ENCODE measurements around the gene KRT1. TPM values are rescaled to one million over a fixed set of nuclear protein-coding genes. Genes with fewer than 3 reads are reported as not detected.
"Not testable (repeated sequence)": the region's sequence is repeated elsewhere in the genome, so short reads cannot be mapped to it uniquely, and the experiment has no call there.

KRT1 gene
- total RNA-seq, 5 donors from 2014 or later (not counting 1 experiment from before 2014, with no cell fraction given) = 0.19 to 57.7 (median 10.0) TPM

GRCh38 chr12:52713960-52714886, 34.0 kb upstream of the KRT1 start:
- Mint-ChIP-seq H3K9me3 (no peaks in the 10 kb centered on the region), H3K4me3 (peak overlapping the region; percentile 67 to 76 (median 74)), H3K27me3 (peaks cover 26 to 42% of the 10 kb centered on the region in 2 donors), H3K4me1 (peaks cover 12 to 15% (median 12%) of the 10 kb centered on the region in 3 donors), H3K36me3 (no peaks in the 10 kb centered on the region), H3K27ac (no peak overlapping the region)
- Histone ChIP-seq H3K36me3 (ENCODE audit: control insufficient read depth in 2 of 2, extremely low read depth in 1 of 2, insufficient read depth in 1 of 2, low read length in 1 of 2) (no peaks in the 10 kb centered on the region), H3K4me1 (ENCODE audit: control insufficient read depth in 1 of 2, extremely low read depth in 1 of 2, insufficient read depth in 2 of 2, low read length in 2 of 2) (peaks cover 4 to 13% of the 10 kb centered on the region in 2 experiments), H3K27me3 (replicated peaks in 1 of 2; ENCODE audit: control insufficient read depth in 2 of 2, extremely low read depth in 1 of 2, insufficient read depth in 2 of 2, low read length in 1 of 2) (peaks cover 0 to 39% of the 10 kb centered on the region in 2 experiments), H3K4me3 (ENCODE audit: control insufficient read depth in 1 of 2, extremely low read depth in 1 of 2, low read length in 1 of 2) (peak overlapping the region; percentile 37 to 58), H3K9me3 (no peaks in the 10 kb centered on the region), H3K27ac (ENCODE audit: low read length) (no peak overlapping the region)
- WGBS (ENCODE audit: insufficient coverage) = 7% methylated on average over 50 of the region's 72 CpGs
- ChIA-PET CTCF (interaction anchor here in 1 of 2 donors (1.5 kb wide), 1 partner anchor 104 kb away, joined by 3 read pairs; no protein-coding TSS in a partner anchor), POLR2A (no interaction called here)
- DNase-seq (peak in 15 of 35 experiments; percentile 4 to 32 (median 20)), ATAC-seq (replicated peaks in 1 of 4) (peak; percentile 70 to 78 (median 73))

DNA sequence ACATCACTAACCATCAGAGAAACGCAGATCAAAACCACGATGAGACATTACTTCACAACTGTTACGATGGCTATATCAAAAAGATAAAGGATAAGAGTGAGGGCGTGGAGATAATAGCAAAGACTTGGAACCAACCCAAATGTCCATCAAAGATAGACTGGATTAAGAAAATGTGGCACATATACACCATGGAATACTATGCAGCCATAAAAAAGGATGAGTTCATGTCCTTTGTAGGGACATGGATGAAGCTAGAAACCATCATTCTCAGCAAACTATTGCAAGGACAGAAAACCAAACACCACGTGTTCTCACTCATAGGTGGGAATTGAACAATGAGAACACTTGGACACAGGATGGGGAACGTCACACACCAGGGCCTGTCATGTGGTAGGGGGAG, 31.9 kb upstream of the KRT1 start:
- H3K9me3 ChIP-seq; H3K36me3 ChIP-seq (ENCODE audit: control insufficient read depth in 2 of 2, extremely low read depth in 1 of 2, insufficient read depth in 1 of 2, low read length in 1 of 2); ATAC-seq (replicated peaks in 1 of 4); DNase-seq; H3K4me3 Mint-ChIP-seq; H3K27ac Mint-ChIP-seq; H3K4me3 ChIP-seq (ENCODE audit: control insufficient read depth in 1 of 2, extremely low read depth in 1 of 2, low read length in 1 of 2); POLR2A ChIA-PET; H3K9me3 Mint-ChIP-seq; H3K36me3 Mint-ChIP-seq; CTCF ChIA-PET; H3K27ac ChIP-seq (ENCODE audit: low read length): not testable (repeated sequence)
- peaks cover 31 to 33% (median 32%) of the 10 kb centered on the region in 3 donors for H3K4me1 Mint-ChIP-seq
- Histone ChIP-seq H3K4me1 (ENCODE audit: control insufficient read depth in 1 of 2, extremely low read depth in 1 of 2, insufficient read depth in 2 of 2, low read length in 2 of 2) (peaks cover 12 to 25% of the 10 kb centered on the region in 2 experiments), H3K27me3 (replicated peaks in 1 of 2; ENCODE audit: control insufficient read depth in 2 of 2, extremely low read depth in 1 of 2, insufficient read depth in 2 of 2, low read length in 1 of 2) (peaks cover 0 to 31% of the 10 kb centered on the region in 2 experiments)
- peaks cover 26 to 42% of the 10 kb centered on the region in 2 donors for H3K27me3 Mint-ChIP-seq
- no CpG with 5 or more reads among the region's 6 CpGs for WGBS (ENCODE audit: insufficient coverage)

- Histone ChIP-seq H3K9me3 (no peaks in the 10 kb centered on the region), H3K4me3 (ENCODE audit: control insufficient read depth in 1 of 2, extremely low read depth in 1 of 2, low read length in 1 of 2) (no peak overlapping the region), H3K36me3 (ENCODE audit: control insufficient read depth in 2 of 2, extremely low read depth in 1 of 2, insufficient read depth in 1 of 2, low read length in 1 of 2) (no peaks in the 10 kb centered on the region), H3K4me1 (ENCODE audit: control insufficient read depth in 1 of 2, extremely low read depth in 1 of 2, insufficient read depth in 2 of 2, low read length in 2 of 2) (peaks cover 12 to 25% of the 10 kb centered on the region in 2 experiments), H3K27ac (ENCODE audit: low read length) (no peak overlapping the region), H3K27me3 (replicated peaks in 1 of 2; ENCODE audit: control insufficient read depth in 2 of 2, extremely low read depth in 1 of 2, insufficient read depth in 2 of 2, low read length in 1 of 2) (peaks cover 0 to 27% of the 10 kb centered on the region in 2 experiments)
- WGBS (ENCODE audit: insufficient coverage) = no CpG with 5 or more reads among the region's 1 CpG
- Mint-ChIP-seq H3K9me3 (no peaks in the 10 kb centered on the region), H3K27ac (no peak overlapping the region), H3K4me3 (no peak overlapping the region), H3K36me3 (no peaks in the 10 kb centered on the region), H3K4me1 (peaks cover 32 to 37% (median 34%) of the 10 kb centered on the region in 3 donors), H3K27me3 (peaks cover 17 to 32% of the 10 kb centered on the region in 2 donors)
- ChIA-PET CTCF (interaction anchor here (0.6 to 1.1 kb wide), 3 partner anchors 160 to 313 kb away, joined by 3 to 14 read pairs (median 3); no protein-coding TSS in a partner anchor), POLR2A (no interaction called here)
- no peak for ATAC-seq (replicated peaks in 1 of 4)
- no peak for DNase-seq
These were observed 30.5 kb upstream of the KRT1 start for GRCh38 chr12:52710730-52711129.

DNA sequence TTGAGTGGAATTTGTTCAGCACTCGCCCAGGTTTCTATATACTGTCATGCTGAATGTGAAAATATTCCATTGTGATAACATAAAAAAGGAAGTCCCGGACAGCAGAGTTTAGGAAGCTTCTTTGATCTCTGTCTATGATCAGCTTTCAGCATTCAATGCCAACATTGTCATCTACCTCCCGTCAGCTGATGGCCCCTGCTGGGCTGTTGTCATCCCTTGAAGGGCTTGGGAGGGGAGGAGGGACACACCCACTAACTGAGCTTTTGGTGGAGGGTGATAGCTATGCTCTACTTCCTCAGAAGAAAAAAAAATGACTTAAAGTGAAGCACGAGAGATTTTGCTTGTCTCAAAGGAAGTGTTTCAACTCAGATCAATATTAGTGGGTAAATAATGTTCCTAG, 27.8 kb upstream of the KRT1 start:
- H3K4me3 Mint-ChIP-seq = peak overlapping the region in 1 of 3 donors; percentile 24
- H3K4me1 Mint-ChIP-seq = peaks cover 19 to 24% (median 22%) of the 10 kb centered on the region in 3 donors
- no peaks in the 10 kb centered on the region for H3K36me3 Mint-ChIP-seq
- peaks cover 5 to 10% of the 10 kb centered on the region in 2 donors for H3K27me3 Mint-ChIP-seq
- H3K27ac Mint-ChIP-seq = peak overlapping the region; percentile 54 to 63
- ChIA-PET POLR2A (no interaction called here), CTCF (interaction anchor here in 1 of 2 donors (0.7 kb wide), 1 partner anchor 97 kb away, joined by 3 read pairs; no protein-coding TSS in a partner anchor)
- no peaks in the 10 kb centered on the region for H3K36me3 ChIP-seq (ENCODE audit: control insufficient read depth in 2 of 2, extremely low read depth in 1 of 2, insufficient read depth in 1 of 2, low read length in 1 of 2)
- no peak overlapping the region for H3K27ac ChIP-seq (ENCODE audit: low read length)
- no peaks in the 10 kb centered on the region for H3K9me3 Mint-ChIP-seq
- peaks cover 8 to 12% of the 10 kb centered on the region in 2 experiments for H3K4me1 ChIP-seq (ENCODE audit: control insufficient read depth in 1 of 2, extremely low read depth in 1 of 2, insufficient read depth in 2 of 2, low read length in 2 of 2)
- H3K4me3 ChIP-seq (ENCODE audit: control insufficient read depth in 1 of 2, extremely low read depth in 1 of 2, low read length in 1 of 2) = no peak overlapping the region
- DNase-seq (peak in 7 of 35 experiments; percentile 10 to 42 (median 21)), ATAC-seq (replicated peaks in 1 of 4) (peak; percentile 68 to 92 (median 87))
- WGBS (ENCODE audit: insufficient coverage) = no CpG with 5 or more reads among the region's 4 CpGs
- no peaks in the 10 kb centered on the region for H3K9me3 ChIP-seq
- peaks cover 0 to 7% of the 10 kb centered on the region in 2 experiments for H3K27me3 ChIP-seq (replicated peaks in 1 of 2; ENCODE audit: control insufficient read depth in 2 of 2, extremely low read depth in 1 of 2, insufficient read depth in 2 of 2, low read length in 1 of 2)

DNA sequence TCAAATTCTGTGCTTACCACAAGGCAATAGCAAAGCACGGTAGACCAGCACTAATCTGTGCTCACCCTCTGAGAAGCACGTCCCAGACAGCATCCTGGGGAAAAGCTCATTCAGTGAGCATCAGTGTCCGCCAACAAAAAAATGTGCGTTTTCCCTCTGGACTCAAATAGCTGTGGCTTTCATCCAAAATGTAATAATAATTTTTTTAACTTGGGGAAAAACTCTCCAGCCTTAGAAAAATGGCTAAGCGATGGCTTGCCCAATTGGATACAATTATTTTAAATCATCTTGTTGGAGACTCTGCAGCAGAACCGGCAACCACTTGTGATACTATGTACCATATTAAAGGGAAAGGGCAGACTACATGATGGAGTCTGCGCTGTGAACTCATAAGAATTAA, 24.3 kb upstream of the KRT1 start:
- H3K27ac Mint-ChIP-seq = no peak overlapping the region
- H3K36me3 ChIP-seq (ENCODE audit: control insufficient read depth in 2 of 2, extremely low read depth in 1 of 2, insufficient read depth in 1 of 2, low read length in 1 of 2) = no peaks in the 10 kb centered on the region
- CTCF ChIA-PET = no interaction called here
- H3K27ac ChIP-seq (ENCODE audit: low read length) = no peak overlapping the region
- no peak overlapping the region for H3K4me3 ChIP-seq (ENCODE audit: control insufficient read depth in 1 of 2, extremely low read depth in 1 of 2, low read length in 1 of 2)
- no peak for DNase-seq
- peaks cover 8 to 12% of the 10 kb centered on the region in 2 experiments for H3K4me1 ChIP-seq (ENCODE audit: control insufficient read depth in 1 of 2, extremely low read depth in 1 of 2, insufficient read depth in 2 of 2, low read length in 2 of 2)
- no peaks in the 10 kb centered on the region for H3K9me3 Mint-ChIP-seq
- peaks cover 0 to 18% of the 10 kb centered on the region in 2 experiments for H3K27me3 ChIP-seq (replicated peaks in 1 of 2; ENCODE audit: control insufficient read depth in 2 of 2, extremely low read depth in 1 of 2, insufficient read depth in 2 of 2, low read length in 1 of 2)
- 100% methylated on average over 2 of the region's 7 CpGs for WGBS (ENCODE audit: insufficient coverage)
- H3K4me3 Mint-ChIP-seq = no peak overlapping the region
- no peaks in the 10 kb centered on the region for H3K36me3 Mint-ChIP-seq
- POLR2A ChIA-PET = no interaction called here
- H3K27me3 Mint-ChIP-seq = peaks cover 8 to 9% of the 10 kb centered on the region in 2 donors
- no peaks in the 10 kb centered on the region for H3K9me3 ChIP-seq
- H3K4me1 Mint-ChIP-seq = peaks cover 16 to 24% (median 22%) of the 10 kb centered on the region in 3 donors
- ATAC-seq (replicated peaks in 1 of 4) = no peak

DNA sequence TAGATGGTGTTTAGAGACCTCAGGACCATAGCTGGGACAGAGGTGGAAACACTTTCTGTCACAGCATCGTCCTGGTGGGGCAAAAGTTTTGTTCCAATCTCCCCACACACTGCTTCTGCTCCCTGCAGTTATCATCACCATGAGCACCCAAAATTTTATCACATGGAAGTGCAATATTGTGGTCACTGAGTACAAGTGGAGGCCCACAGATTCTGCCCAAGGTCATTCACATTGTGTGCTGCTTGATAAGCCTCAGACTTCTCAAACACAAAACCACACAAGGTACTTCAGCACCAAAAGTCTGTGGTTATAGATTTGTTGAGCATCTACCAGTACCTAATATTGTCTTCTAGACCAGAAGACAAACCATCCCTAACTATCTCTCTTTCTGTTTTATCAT, 23.7 kb upstream of the KRT1 start:
- no peaks in the 10 kb centered on the region for H3K9me3 ChIP-seq
- POLR2A ChIA-PET = no interaction called here
- H3K4me3 ChIP-seq (ENCODE audit: control insufficient read depth in 1 of 2, extremely low read depth in 1 of 2, low read length in 1 of 2) = no peak overlapping the region
- H3K4me1 ChIP-seq (ENCODE audit: control insufficient read depth in 1 of 2, extremely low read depth in 1 of 2, insufficient read depth in 2 of 2, low read length in 2 of 2) = peaks cover 8 to 10% of the 10 kb centered on the region in 2 experiments
- Mint-ChIP-seq H3K27ac (no peak overlapping the region), H3K9me3 (no peaks in the 10 kb centered on the region), H3K27me3 (peaks cover 8 to 9% of the 10 kb centered on the region in 2 donors), H3K4me3 (no peak overlapping the region), H3K36me3 (no peaks in the 10 kb centered on the region), H3K4me1 (peaks cover 16 to 22% (median 19%) of the 10 kb centered on the region in 3 donors)
- H3K36me3 ChIP-seq (ENCODE audit: control insufficient read depth in 2 of 2, extremely low read depth in 1 of 2, insufficient read depth in 1 of 2, low read length in 1 of 2) = no peaks in the 10 kb centered on the region
- WGBS (ENCODE audit: insufficient coverage) = no CpG with 5 or more reads among the region's 1 CpG
- no peak overlapping the region for H3K27ac ChIP-seq (ENCODE audit: low read length)
- no peak for ATAC-seq (replicated peaks in 1 of 4)
- DNase-seq = no peak
- CTCF ChIA-PET = no interaction called here
- H3K27me3 ChIP-seq (replicated peaks in 1 of 2; ENCODE audit: control insufficient read depth in 2 of 2, extremely low read depth in 1 of 2, insufficient read depth in 2 of 2, low read length in 1 of 2) = peaks cover 0 to 22% of the 10 kb centered on the region in 2 experiments

All from T-cell (primary cell).